Measurements from ENCODE around the gene TBKBP1. TPM values are rescaled to one million over a fixed set of nuclear protein-coding genes. Genes with fewer than 3 reads are reported as not detected.

Gene TBKBP1
- total and polyA plus RNA-seq, 8 donors = 2.9 to 14.3 (median 6.3) TPM

- H3K4me3 ChIP-seq = peak overlapping the region; percentile 50 to 58 (median 52)
- peaks cover 0 to 87% (median 40%) of the 10 kb centered on the region in 3 donors for H3K27me3 ChIP-seq
- 43 to 48% (median 46%) methylated on average over 8 to 12 of the region's 12 CpGs for WGBS, 5 donors
- H3K9me3 ChIP-seq = no peaks in the 10 kb centered on the region
- H3K4me1 ChIP-seq = peaks cover 11 to 21% (median 16%) of the 10 kb centered on the region in 4 donors
- peak overlapping the region in 1 of 5 donors; percentile 74 for H3K27ac ChIP-seq
- intact Hi-C loops (cut with DNase I; ENCODE audit: low total_unique reads) = no loop called here
- no peak for TF ChIP-seq CTCF (IDR thresholded peaks at IDR 0.05)
- TF ChIP-seq POLR2A (IDR thresholded peaks at IDR 0.05) = no peak
- no peak for TF ChIP-seq POLR2AphosphoS5 (IDR thresholded peaks at IDR 0.05)
- TF ChIP-seq EP300 (IDR thresholded peaks at IDR 0.05) = no peak
- H3K36me3 ChIP-seq = no peaks in the 10 kb centered on the region
- peak in 1 of 2 donors; percentile 4 for DNase-seq
Observed at GRCh38 chr17:47732399-47733046, 38.6 kb downstream of the TBKBP1 start.

DNA sequence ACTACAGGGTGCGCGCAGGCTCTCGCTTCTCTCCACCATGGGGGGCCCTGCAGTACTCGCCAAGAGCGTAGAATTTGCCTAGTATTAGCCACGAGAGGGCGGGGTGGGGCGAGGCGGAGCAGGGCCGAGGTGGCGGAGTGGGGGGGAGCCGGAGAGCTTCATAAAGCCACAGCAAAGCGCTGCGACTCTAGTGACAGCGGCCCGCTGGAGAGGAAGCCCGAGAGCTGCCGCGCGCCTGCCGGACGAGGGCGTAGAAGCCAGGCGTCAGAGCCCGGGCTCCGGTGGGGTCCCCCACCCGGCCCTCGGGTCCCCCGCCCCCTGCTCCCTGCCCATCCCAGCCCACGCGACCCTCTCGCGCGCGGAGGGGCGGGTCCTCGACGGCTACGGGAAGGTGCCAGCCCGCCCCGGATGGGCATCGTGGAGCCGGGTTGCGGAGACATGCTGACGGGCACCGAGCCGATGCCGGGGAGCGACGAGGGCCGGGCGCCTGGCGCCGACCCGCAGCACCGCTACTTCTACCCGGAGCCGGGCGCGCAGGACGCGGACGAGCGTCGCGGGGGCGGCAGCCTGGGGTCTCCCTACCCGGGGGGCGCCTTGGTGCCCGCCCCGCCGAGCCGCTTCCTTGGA is 39.2 kb downstream of the TBKBP1 start, which contains the start of gene TBX21:
Gene TBX21 (plus strand): TSS at position 190 of the 627 bp plus-strand sequence. CDS start 219 bp downstream, at position 409.
- no peaks in the 10 kb centered on the region for H3K36me3 ChIP-seq
- peaks cover 0 to 80% (median 40%) of the 10 kb centered on the region in 3 donors for H3K27me3 ChIP-seq
- peak; percentile 74 to 86 for DNase-seq
- intact Hi-C loops (cut with DNase I; ENCODE audit: low total_unique reads) = no loop called here
- H3K4me3 ChIP-seq = peak within 1 kb of the TSS; percentile 50 to 58 (median 52)
- TF ChIP-seq EP300 (IDR thresholded peaks at IDR 0.05) (no peak), POLR2A (IDR thresholded peaks at IDR 0.05) (no peak), CTCF (IDR thresholded peaks at IDR 0.05) (peak in 1 of 7 experiments; percentile 15), POLR2AphosphoS5 (IDR thresholded peaks at IDR 0.05) (peak in 2 of 3 donors; percentile 55 to 67)
- peak within 1 kb of the TSS; percentile 44 to 74 (median 49) for H3K27ac ChIP-seq
- whole genome bisulfite sequencing, 5 donors = 0 to 2% (median 1%) methylated on average over 8 to 73 of the region's 73 CpGs
- peaks cover 11 to 21% (median 16%) of the 10 kb centered on the region in 4 donors for H3K4me1 ChIP-seq
- no peaks in the 10 kb centered on the region for H3K9me3 ChIP-seq

DNA sequence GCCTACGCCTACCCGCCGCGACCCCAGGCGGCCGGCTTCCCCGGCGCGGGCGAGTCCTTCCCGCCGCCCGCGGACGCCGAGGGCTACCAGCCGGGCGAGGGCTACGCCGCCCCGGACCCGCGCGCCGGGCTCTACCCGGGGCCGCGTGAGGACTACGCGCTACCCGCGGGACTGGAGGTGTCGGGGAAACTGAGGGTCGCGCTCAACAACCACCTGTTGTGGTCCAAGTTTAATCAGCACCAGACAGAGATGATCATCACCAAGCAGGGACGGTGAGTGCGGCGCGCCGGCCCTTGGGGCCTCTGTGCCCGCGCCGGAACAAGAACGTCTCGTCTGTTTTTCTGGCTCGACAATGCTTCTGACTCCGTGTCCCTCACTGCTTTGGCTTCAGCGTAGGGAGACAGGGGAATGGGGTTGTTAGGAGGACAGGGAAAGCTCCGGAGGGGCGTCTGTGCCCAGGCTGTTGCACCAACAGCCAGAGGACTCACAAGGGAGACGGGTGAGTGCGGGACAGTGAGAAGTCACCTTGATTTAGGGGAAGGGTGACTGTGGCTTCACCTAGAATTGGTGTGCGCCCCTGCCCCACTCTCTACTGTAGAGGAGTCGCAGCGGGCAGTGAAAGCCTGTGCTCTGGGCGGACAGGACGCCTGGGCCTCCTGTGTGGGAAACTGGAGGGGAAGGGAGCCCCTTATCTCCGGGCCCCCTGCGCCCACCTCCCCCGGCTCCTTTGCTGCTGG is 39.9 kb downstream of the TBKBP1 start:
- H3K36me3 ChIP-seq = no peaks in the 10 kb centered on the region
- 4 to 11% (median 5%) methylated on average over 29 to 60 of the region's 60 CpGs for WGBS, 5 donors
- TF ChIP-seq CTCF (IDR thresholded peaks at IDR 0.05) (no peak), POLR2AphosphoS5 (IDR thresholded peaks at IDR 0.05) (no peak), POLR2A (IDR thresholded peaks at IDR 0.05) (no peak), EP300 (IDR thresholded peaks at IDR 0.05) (no peak)
- intact Hi-C loops (cut with DNase I; ENCODE audit: low total_unique reads) = no loop called here
- peak overlapping the region; percentile 50 to 58 (median 52) for H3K4me3 ChIP-seq
- peak overlapping the region; percentile 19 to 74 (median 49) for H3K27ac ChIP-seq
- H3K9me3 ChIP-seq = no peaks in the 10 kb centered on the region
- H3K4me1 ChIP-seq = peaks cover 11 to 21% (median 16%) of the 10 kb centered on the region in 4 donors
- H3K27me3 ChIP-seq = peaks cover 0 to 77% (median 40%) of the 10 kb centered on the region in 3 donors
- no peak for DNase-seq

GRCh38 chr17:47735139-47735464 is 41.1 kb downstream of the TBKBP1 start:
- intact Hi-C loops (cut with DNase I; ENCODE audit: low total_unique reads) = no loop called here
- Histone ChIP-seq H3K27me3 (peaks cover 0 to 75% (median 40%) of the 10 kb centered on the region in 3 donors), H3K36me3 (no peaks in the 10 kb centered on the region), H3K9me3 (no peaks in the 10 kb centered on the region), H3K4me3 (peak overlapping the region; percentile 2 to 58 (median 51)), H3K27ac (peak overlapping the region in 4 of 5 donors; percentile 18 to 74 (median 52)), H3K4me1 (peaks cover 11 to 21% (median 16%) of the 10 kb centered on the region in 4 donors)
- DNase-seq = no peak
- no peak for TF ChIP-seq POLR2A (IDR thresholded peaks at IDR 0.05)
- TF ChIP-seq POLR2AphosphoS5 (IDR thresholded peaks at IDR 0.05) = no peak
- no peak for TF ChIP-seq EP300 (IDR thresholded peaks at IDR 0.05)
- no peak for TF ChIP-seq CTCF (IDR thresholded peaks at IDR 0.05)
- WGBS, 5 donors = 58 to 77% (median 65%) methylated on average over 3 of the region's 3 CpGs
